Measurements from ENCODE around the gene SPPL2B. TPM values are rescaled to one million over a fixed set of nuclear protein-coding genes. Genes with fewer than 3 reads are reported as not detected.
A peak's percentile ranks its signal among the peaks of the same experiment; 100 is the strongest.

Gene SPPL2B
- total and polyA plus RNA-seq, 4 experiments from 2014 or later: 6.2 to 82.8 (median 43.1) TPM

DNA sequence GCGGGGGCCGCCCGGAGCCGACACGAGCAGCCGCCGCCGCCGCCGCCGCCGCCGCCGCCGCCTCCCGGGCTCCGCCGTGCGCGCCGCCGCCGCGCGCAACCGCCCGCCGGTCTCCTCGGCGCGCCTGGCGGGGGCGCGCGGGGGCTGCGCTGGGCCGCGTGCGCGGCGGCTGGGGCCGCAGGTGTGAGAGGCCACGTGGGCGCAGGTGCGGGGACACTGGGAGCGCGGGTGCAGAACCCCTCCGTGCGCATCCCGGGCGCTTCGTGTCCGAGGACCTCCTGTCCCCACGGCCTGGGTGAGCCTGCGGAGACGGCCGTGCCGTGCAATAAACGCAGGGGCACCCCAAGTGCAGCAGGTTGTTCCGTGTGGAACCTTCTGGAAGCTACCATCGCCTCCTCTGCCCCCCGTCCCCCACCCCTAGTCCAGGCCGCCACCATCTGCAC, 20.3 kb upstream of the SPPL2B start, which contains the start of gene LINGO3:
Gene LINGO3, minus strand, starts transcription at position 41 of the 443 bp plus-strand sequence. CDS start 16,378 bp downstream, outside the sequence.
- ChIA-PET CTCF (ENCODE audit: partially characterized antibody) (no interaction called here), POLR2A (ENCODE audit: partially characterized antibody) (no interaction called here)
- H3K9me3 Mint-ChIP-seq: peaks cover 0 to 4% (median 0%) of the 10 kb centered on the region in 8 donors
- Histone ChIP-seq H3K4me3 (ENCODE audit: low read length in 2 of 2) (no peak within 1 kb of the TSS), H3K9me3 (ENCODE audit: control insufficient read depth in 1 of 2, low read length in 2 of 2) (no peaks in the 10 kb centered on the region), H3K27ac (ENCODE audit: low read depth, low read length) (no peak within 1 kb of the TSS), H3K4me1 (ENCODE audit: insufficient read depth, low read length) (peaks cover 6% of the 10 kb centered on the region), H3K36me3 (ENCODE audit: insufficient read depth, low read length) (no peaks in the 10 kb centered on the region), H3K27me3 (ENCODE audit: insufficient read depth, low read length) (peaks cover 32% of the 10 kb centered on the region)
- H3K4me3 Mint-ChIP-seq: peak within 1 kb of the TSS in 7 of 8 donors; percentile 8 to 70 (median 48)
- intact Hi-C loops (cut with micrococcal nuclease): no loop called here
- H3K36me3 Mint-ChIP-seq: no peaks in the 10 kb centered on the region
- H3K27ac Mint-ChIP-seq: peak within 1 kb of the TSS in 2 of 7 donors; percentile 41 to 79
- H3K27me3 Mint-ChIP-seq: peaks cover 18 to 30% of the 10 kb centered on the region in 2 donors
- peaks cover 0 to 17% (median 9%) of the 10 kb centered on the region in 4 donors for H3K4me1 Mint-ChIP-seq
- no peak for DNase-seq

DNA sequence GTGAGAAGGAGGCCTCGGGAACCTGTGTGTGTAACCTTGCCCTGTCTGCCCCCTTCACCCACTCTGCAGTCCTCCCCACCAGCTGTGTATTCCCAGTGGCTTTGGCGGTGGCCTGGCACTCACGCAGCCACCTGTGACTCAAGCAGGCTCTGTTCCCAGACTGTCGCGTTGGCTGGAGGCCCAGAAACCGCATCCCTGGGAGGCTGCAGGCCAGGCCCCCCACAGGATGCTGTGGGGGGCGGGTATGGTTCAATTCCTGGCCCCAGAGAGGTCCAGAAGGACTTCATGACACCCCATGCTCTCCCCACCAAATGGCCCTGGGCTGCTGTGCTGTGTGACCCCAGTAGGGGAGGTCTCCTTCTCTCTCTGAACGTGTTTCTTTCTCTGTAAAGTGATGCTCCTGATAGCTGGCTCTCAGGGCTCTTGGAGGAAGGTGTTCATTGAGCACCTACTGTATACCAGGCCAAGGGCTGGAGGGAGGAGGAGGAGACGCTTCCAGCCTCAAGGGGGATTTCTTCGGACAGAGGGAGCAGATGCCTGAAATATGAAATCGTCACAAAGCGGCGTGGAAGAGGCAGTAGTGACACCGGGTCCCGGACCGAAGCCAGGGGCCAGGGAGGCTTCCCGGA, 18.6 kb upstream of the SPPL2B start:
- Mint-ChIP-seq H3K27me3 (peaks cover 20 to 27% of the 10 kb centered on the region in 2 donors), H3K4me1 (peaks cover 0 to 8% (median 5%) of the 10 kb centered on the region in 4 donors), H3K27ac (no peak overlapping the region), H3K4me3 (no peak overlapping the region), H3K36me3 (peaks cover 0 to 1% of the 10 kb centered on the region in 2 donors), H3K9me3 (peaks cover 0 to 9% (median 6%) of the 10 kb centered on the region in 8 donors)
- Histone ChIP-seq H3K36me3 (ENCODE audit: insufficient read depth, low read length) (no peaks in the 10 kb centered on the region), H3K27ac (ENCODE audit: low read depth, low read length) (no peak overlapping the region), H3K9me3 (ENCODE audit: control insufficient read depth in 1 of 2, low read length in 2 of 2) (no peaks in the 10 kb centered on the region), H3K4me3 (ENCODE audit: low read length in 2 of 2) (no peak overlapping the region), H3K4me1 (ENCODE audit: insufficient read depth, low read length) (peaks cover 3% of the 10 kb centered on the region), H3K27me3 (ENCODE audit: insufficient read depth, low read length) (peaks cover 21% of the 10 kb centered on the region)
- no peak for DNase-seq
- ChIA-PET CTCF (ENCODE audit: partially characterized antibody) (interaction anchor here (0.7 kb wide), 1 partner anchor 14 kb away, joined by 3 read pairs; no protein-coding TSS in a partner anchor), POLR2A (ENCODE audit: partially characterized antibody) (no interaction called here)
- intact Hi-C loops (cut with micrococcal nuclease): no loop called here

- ChIA-PET POLR2A (ENCODE audit: partially characterized antibody) (no interaction called here), CTCF (ENCODE audit: partially characterized antibody) (interaction anchor here (1.4 kb wide), 1 partner anchor 32 kb away, joined by 3 read pairs; no protein-coding TSS in a partner anchor)
- Mint-ChIP-seq H3K27ac (no peak overlapping the region), H3K4me1 (peaks cover 0 to 7% (median 4%) of the 10 kb centered on the region in 4 donors), H3K9me3 (peaks cover 0 to 21% (median 15%) of the 10 kb centered on the region in 8 donors), H3K27me3 (peaks cover 20 to 23% of the 10 kb centered on the region in 2 donors), H3K4me3 (no peak overlapping the region), H3K36me3 (peaks cover 0 to 4% of the 10 kb centered on the region in 2 donors)
- no peak overlapping the region for H3K4me3 ChIP-seq (ENCODE audit: low read length in 2 of 2)
- intact Hi-C loops (cut with micrococcal nuclease): no loop called here
- H3K27me3 ChIP-seq (ENCODE audit: insufficient read depth, low read length): peaks cover 21% of the 10 kb centered on the region
- no peaks in the 10 kb centered on the region for H3K9me3 ChIP-seq (ENCODE audit: control insufficient read depth in 1 of 2, low read length in 2 of 2)
- H3K27ac ChIP-seq (ENCODE audit: low read depth, low read length): no peak overlapping the region
- no peak for DNase-seq
- peaks cover 3% of the 10 kb centered on the region for H3K4me1 ChIP-seq (ENCODE audit: insufficient read depth, low read length)
- H3K36me3 ChIP-seq (ENCODE audit: insufficient read depth, low read length): no peaks in the 10 kb centered on the region
Observed at GRCh38 chr19:2311093-2311492, 17.4 kb upstream of the SPPL2B start.

DNA sequence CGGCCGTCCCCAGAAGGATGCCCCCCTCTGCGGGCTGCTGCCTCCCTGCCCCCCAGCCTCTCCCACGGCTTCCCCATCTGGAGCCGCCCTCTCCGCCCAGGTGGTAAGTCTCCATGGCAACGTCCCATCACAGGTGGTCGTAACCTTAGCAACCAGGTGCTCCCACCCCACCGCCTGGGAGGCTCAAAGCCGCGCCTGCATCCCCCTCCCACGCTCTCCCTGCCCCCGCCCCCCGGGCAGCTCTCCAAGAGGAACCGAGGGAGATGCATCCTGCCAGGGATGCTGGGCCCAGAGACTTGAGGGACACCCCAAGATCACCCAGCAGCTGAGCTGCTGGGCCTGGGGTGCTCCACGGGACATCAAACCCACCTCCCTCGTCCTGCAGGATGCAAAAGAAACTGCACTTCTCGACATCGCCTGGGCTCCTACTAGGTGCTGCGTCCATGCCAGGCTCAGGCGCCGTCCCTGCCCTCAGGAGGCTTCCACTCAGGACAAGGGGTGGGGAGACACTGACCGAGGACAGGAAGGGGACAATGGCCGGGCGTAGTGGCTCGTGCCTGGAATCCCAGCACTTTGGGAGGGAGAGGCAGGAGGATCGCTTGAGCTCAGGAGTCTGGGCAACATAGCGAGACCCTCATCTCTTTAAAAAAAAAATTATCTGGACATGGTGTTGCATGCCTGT, 15.5 kb upstream of the SPPL2B start:
- Mint-ChIP-seq H3K4me1 (peaks cover 0 to 7% (median 4%) of the 10 kb centered on the region in 4 donors), H3K4me3 (no peak overlapping the region), H3K36me3 (peaks cover 0 to 4% of the 10 kb centered on the region in 2 donors), H3K27ac (no peak overlapping the region), H3K9me3 (peaks cover 0 to 25% (median 15%) of the 10 kb centered on the region in 8 donors), H3K27me3 (peaks cover 20 to 23% of the 10 kb centered on the region in 2 donors)
- ChIA-PET CTCF (ENCODE audit: partially characterized antibody) (no interaction called here), POLR2A (ENCODE audit: partially characterized antibody) (no interaction called here)
- peaks cover 12% of the 10 kb centered on the region for H3K27me3 ChIP-seq (ENCODE audit: insufficient read depth, low read length)
- DNase-seq: no peak
- H3K9me3 ChIP-seq (ENCODE audit: control insufficient read depth in 1 of 2, low read length in 2 of 2): no peaks in the 10 kb centered on the region
- H3K27ac ChIP-seq (ENCODE audit: low read depth, low read length): no peak overlapping the region
- no peak overlapping the region for H3K4me3 ChIP-seq (ENCODE audit: low read length in 2 of 2)
- intact Hi-C loops (cut with micrococcal nuclease): no loop called here
- H3K4me1 ChIP-seq (ENCODE audit: insufficient read depth, low read length): peaks cover 3% of the 10 kb centered on the region
- no peaks in the 10 kb centered on the region for H3K36me3 ChIP-seq (ENCODE audit: insufficient read depth, low read length)

GRCh38 chr19:2315121-2315817, 13.2 kb upstream of the SPPL2B start:
- Histone ChIP-seq H3K36me3 (ENCODE audit: insufficient read depth, low read length) (no peaks in the 10 kb centered on the region), H3K27ac (ENCODE audit: low read depth, low read length) (no peak overlapping the region), H3K4me1 (ENCODE audit: insufficient read depth, low read length) (no peaks in the 10 kb centered on the region), H3K9me3 (ENCODE audit: control insufficient read depth in 1 of 2, low read length in 2 of 2) (no peaks in the 10 kb centered on the region), H3K4me3 (ENCODE audit: low read length in 2 of 2) (no peak overlapping the region), H3K27me3 (ENCODE audit: insufficient read depth, low read length) (peaks cover 5% of the 10 kb centered on the region)
- peaks cover 0 to 2% (median 0%) of the 10 kb centered on the region in 4 donors for H3K4me1 Mint-ChIP-seq
- peaks cover 0 to 4% of the 10 kb centered on the region in 2 donors for H3K36me3 Mint-ChIP-seq
- H3K4me3 Mint-ChIP-seq: no peak overlapping the region
- peaks cover 0 to 25% (median 15%) of the 10 kb centered on the region in 8 donors for H3K9me3 Mint-ChIP-seq
- intact Hi-C loops (cut with micrococcal nuclease): no loop called here
- ChIA-PET POLR2A (ENCODE audit: partially characterized antibody) (interaction anchor here (1.4 kb wide), 1 partner anchor 43 kb away, joined by 5 read pairs; no protein-coding TSS in a partner anchor), CTCF (ENCODE audit: partially characterized antibody) (interaction anchor here (0.6 to 3.2 kb wide), 7 partner anchors 26 to 160 kb away, joined by 3 to 8 read pairs (median 5); partner anchors contain the start of gene PLEKHJ1)
- no peak overlapping the region for H3K27ac Mint-ChIP-seq
- H3K27me3 Mint-ChIP-seq: peaks cover 11 to 16% of the 10 kb centered on the region in 2 donors
- no peak for DNase-seq

DNA sequence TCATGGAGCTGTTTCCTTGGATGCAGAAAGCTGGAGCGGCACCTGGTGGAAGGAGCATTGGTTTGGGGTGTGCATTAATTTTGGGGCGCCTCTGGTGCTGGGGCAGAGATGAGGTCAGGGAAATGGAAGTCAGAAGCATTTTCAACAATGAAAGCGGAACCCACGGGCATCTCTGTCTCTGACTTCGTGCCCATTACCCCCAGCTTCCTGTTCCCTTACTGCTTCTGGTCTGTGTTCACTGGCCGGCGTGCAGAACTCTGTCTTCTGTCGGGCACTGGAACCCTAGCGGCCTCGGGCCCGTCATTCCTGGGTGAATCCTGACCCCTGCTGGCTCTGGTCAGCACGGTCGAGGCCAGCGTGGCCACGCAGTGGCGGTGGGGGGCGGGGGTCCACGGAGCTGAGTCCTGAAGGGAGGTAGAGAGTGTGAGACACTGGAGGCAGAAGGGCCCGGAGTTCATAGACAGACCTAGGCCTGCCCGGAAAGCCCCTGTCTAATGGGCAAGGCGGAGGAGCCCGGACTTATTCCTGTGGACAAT, 12.6 kb upstream of the SPPL2B start:
- ChIA-PET CTCF (ENCODE audit: partially characterized antibody) (interaction anchor here (1.1 to 3.2 kb wide), 8 partner anchors 12 to 160 kb away, joined by 3 to 8 read pairs (median 4); partner anchors contain the start of genes LSM7, PLEKHJ1 and SPPL2B), POLR2A (ENCODE audit: partially characterized antibody) (interaction anchor here (1.4 kb wide), 1 partner anchor 44 kb away, joined by 5 read pairs; no protein-coding TSS in a partner anchor)
- Histone ChIP-seq H3K27ac (ENCODE audit: low read depth, low read length) (no peak overlapping the region), H3K27me3 (ENCODE audit: insufficient read depth, low read length) (peaks cover 5% of the 10 kb centered on the region), H3K9me3 (ENCODE audit: control insufficient read depth in 1 of 2, low read length in 2 of 2) (no peaks in the 10 kb centered on the region), H3K36me3 (ENCODE audit: insufficient read depth, low read length) (no peaks in the 10 kb centered on the region), H3K4me3 (ENCODE audit: low read length in 2 of 2) (no peak overlapping the region), H3K4me1 (ENCODE audit: insufficient read depth, low read length) (no peaks in the 10 kb centered on the region)
- H3K36me3 Mint-ChIP-seq: peaks cover 0 to 4% of the 10 kb centered on the region in 2 donors
- H3K4me1 Mint-ChIP-seq: peaks cover 0 to 2% (median 0%) of the 10 kb centered on the region in 4 donors
- DNase-seq: no peak
- H3K4me3 Mint-ChIP-seq: no peak overlapping the region
- intact Hi-C loops (cut with micrococcal nuclease): no loop called here
- H3K9me3 Mint-ChIP-seq: peaks cover 0 to 25% (median 15%) of the 10 kb centered on the region in 8 donors
- peaks cover 11 to 16% of the 10 kb centered on the region in 2 donors for H3K27me3 Mint-ChIP-seq
- H3K27ac Mint-ChIP-seq: no peak overlapping the region
